ENCODE data around the gene L3MBTL4.
"Not testable (repeated sequence)": the region's sequence is repeated elsewhere in the genome, so short reads cannot be mapped to it uniquely, and the experiment has no call there.

Gene L3MBTL4

DNA sequence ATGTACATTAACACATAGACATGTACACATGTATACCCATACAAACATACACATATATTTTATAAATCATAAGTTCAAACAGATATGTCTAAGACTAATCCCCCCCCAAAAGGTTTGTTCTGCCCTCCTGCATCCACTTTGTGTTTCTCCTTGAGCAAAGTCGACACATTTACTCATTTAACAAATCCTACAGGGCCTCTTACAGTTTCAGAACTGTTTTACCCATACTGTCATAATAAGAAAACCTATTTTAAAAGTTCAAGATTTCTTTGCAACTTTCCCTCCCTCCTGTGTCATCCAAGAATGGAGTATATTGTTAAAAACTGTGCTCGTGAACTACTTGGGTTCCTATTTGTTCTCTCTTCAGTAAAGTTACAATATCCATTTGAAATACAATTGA, 166.7 kb downstream of the L3MBTL4 start:
- no peak for DNase-seq

DNA sequence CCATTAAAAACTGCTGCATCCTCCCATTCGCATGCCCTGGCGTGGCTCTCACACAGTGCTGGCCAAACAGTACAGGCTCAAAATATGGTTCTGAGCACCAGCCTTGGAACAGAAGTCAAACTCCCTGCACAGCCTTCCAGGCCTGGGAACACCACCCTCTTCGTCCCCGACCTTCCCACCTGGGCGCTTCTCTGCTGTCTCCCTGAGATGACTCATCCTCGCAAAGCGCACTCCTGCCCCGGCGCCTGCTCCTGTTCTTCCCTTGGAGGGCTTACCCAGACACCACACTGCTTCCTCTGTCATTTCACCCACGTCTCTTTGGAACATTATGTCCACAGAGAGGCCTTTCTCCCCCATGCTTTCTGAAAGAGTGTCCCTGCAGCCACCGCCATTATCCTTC, 172.7 kb downstream of the L3MBTL4 start:
- DNase-seq: no peak

DNA sequence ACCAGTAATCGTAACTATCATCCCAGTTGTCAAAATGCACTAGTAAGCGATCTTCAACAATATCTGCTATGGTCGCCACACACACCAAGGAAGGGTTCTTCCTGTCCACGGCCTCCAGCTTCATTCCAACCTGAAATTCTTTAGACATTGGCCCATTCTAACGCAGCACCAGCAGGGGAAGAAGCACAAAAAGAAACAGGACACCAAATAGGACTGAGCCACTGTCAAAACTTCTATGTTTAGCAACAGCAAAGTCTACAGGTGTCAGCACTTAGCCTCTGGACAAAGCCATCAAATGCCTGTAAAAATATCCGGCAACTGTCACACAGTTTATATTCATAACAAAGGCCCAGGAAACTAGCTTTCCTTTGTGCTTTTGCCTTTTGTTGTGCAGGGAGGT, 175.0 kb downstream of the L3MBTL4 start:
- no peak for DNase-seq

DNA sequence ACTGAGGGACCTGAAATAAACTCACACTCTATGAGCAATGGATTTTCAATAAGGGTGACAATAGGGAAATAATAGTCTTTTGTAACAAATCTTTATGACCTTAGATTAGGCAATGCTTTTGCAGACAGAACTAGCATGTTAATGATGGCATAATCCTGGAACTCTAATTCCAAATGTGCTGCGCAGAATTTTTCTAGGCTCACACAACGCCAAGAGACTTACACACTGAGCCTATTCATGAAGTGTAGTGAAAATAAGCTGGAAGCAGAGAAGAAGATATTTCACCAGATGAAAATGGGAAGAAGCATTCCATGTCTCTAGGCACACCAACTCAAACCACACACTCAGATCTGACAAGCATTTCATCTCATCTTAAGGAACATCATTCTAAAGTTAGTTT, 178.5 kb downstream of the L3MBTL4 start:
- DNase-seq: no peak

DNA sequence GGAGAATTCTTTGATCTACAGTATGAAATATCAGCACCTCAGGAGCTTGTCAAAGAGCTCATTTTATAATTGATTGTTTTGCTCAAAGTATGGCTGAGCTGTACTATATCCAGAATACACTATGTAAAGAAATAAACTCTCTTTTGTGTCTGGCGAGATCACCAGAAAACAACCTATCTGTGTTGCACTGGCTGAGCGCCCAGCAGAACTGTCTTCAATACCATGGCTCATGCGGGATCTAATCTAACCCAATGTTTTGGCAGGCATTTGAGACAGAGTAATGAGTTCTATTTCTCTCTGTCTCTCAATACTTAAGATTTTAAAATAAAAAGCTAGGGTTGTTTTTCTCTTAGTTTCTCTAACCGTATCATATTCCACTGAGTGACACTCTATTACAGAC, 192.4 kb downstream of the L3MBTL4 start:
- DNase-seq: no peak

DNA sequence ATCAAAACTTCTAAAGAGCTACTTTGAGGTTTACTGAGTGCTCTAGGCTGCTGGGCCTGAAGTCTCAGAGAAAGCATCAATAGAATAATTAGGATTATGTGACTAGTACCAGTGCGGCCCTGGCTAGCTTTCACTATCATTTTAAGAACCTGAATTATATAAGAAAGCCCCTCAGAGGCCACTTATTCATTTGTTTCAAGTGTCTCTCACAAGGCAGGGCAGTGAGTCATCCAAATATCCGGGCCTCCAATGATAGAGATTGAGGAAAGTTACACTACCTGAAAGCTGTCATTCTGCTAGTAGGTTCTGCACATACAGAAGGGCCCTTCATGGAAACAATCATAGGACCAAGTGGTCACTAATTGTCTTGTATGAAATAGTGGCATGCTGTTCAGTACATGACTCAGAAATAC, 193.1 kb downstream of the L3MBTL4 start:
- no peak for DNase-seq

DNA sequence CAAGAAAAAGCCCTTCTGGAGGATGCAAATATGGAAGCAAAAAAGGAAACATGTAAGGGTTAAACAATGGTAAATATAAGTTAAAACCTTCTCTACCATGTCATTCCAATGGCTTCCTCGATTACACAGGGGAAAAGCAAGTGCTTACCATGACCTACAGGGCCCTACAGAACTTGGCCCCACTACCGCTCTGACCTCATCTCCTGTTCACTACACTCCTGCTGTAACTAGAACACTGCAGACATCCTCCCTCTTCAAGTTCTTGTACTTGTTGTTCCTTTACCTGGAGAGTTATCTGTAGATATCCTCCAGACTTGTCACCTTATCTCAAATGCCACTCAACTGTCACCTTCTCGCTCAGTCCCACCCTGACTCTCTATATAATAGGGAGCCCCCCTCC, 194.6 kb downstream of the L3MBTL4 start:
- DNase-seq: no peak

DNA sequence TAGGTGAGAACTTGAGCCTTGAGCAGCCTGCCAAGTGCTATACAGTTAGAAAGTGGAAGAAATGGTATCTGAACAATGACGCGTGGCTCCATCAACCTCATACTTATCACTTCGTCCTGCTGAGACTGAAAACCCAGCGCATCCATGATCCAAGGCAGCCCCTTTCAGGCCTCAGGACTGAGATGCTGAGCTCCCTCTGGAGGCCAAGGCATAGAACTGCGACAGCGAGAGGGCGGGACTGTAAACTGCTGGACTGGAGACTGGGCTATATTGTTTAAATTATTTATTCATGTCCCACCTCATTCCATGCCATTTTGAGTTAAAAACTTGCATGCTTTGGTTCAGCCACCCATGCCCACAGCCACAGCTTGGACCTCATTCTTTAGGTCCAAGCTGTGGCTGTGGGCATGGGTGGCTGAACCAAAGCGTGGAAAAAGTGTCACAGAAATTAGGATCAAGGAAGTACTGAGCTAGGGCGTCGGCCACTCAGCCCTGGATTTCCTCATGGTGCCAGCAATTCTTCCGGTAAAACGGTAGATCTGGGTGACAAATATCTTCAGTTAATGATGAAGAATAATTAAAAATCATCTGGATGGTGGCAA, 195.5 kb downstream of the L3MBTL4 start:
- DNase-seq: peak; percentile 1

DNA sequence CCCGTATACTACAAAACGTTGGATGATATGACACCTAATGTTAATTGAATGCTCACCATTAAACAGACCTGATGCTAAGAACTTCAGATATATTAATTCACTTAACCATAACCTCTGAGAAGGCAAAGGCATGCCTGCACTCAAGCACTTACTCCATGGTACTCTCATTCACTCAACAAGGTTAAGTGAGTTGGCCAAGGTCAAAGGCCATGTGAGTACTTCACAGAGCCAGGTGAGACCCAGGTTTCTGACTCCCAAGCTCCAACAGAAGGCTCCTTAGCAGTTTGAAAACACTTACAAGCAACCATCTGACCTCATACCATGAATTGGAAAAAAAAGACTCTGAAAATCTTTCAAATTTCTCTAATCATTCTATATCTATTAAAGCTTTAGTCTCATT, 198.8 kb downstream of the L3MBTL4 start:
- DNase-seq: no peak

DNA sequence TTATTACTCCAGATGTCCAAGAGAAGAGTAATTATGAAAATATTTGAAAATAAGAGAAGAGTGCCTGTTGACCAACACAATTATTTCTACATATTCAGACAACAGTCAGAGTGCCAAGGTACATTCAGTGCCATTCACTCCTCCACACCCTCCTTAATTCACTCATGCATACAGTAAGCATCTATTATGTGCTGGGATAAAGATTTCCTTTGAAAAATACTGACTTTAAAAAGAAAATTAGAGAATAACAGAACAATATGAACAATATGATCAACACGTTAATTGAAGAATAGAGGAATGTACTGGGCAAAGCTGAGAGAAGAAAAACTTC, 203.6 kb downstream of the L3MBTL4 start:
- no peak for DNase-seq

DNA sequence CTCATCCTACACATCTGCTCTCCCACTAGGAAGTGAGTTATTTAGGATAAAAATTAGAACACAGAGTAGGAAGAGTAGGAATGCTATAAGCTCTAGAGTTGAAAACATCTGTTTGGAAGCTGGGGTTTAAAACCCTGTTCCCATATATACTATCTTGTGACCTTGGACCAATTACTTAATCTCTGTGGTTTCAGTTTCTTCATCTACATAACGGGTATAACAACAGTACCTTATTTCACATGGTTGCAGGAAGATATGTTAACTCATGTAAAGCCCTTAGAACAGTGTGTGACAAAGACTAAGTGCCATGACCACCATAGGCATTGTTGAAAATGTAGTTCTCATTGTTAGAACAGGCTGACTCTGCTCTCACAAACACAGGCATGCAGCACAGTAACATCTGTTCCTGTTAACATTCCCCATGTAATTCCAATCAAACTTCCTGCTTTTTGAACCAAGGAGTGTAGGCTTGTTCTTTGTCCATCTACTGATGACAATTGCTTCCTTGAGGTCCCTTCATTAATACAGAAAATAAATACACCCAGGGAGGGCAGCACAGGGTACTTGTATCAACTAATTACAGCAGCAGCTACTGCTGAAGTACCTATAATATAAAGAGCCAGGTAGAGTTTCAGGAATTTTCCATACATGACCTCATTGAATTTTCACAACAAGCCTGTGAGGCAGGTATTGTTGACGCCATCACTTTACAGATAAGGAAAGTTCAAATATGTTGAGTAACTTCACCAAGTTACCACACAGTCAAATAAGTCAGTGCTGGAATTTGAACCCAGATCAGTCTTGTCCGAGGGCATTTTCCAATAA, 204.2 kb downstream of the L3MBTL4 start:
- no peak for DNase-seq

DNA sequence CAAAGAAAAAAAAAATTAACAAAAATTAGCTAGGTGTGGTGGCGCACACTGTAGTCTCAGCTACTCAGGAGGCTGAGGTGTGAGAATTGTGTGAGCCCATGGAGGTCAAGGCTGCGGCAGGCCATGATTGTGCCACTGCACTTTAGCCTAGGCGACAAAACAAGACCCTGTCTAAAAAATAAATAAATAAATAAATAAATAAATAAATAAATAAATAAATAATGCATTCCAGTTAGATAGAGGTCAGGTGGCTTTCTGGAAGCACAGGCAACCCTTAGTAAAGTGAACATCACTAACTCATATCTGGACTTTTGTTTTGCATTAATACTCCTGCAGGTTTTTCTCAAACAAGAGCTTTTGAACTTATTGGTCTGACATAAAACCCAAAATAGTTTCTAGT, 206.8 kb downstream of the L3MBTL4 start:
- DNase-seq: no peak

DNA sequence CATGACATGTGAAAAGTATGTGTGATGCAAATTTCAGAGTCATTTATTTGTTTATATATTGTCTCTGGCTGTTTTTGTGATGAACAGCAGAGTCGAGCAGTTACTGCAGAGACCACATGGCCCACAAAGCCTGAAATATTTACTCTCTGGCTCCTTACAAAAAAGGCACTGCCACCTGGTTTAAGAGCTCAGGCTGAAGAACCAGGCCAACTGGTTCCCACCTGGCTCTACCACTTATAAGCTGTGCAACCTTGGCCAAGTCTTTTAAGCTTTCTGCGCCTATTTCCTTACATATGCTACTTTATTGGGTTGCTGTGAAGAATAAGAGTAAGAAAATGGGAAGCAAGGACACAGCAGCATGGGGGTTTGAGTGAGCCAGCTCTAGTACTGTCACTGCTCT, 207.6 kb downstream of the L3MBTL4 start:
- DNase-seq: no peak

DNA sequence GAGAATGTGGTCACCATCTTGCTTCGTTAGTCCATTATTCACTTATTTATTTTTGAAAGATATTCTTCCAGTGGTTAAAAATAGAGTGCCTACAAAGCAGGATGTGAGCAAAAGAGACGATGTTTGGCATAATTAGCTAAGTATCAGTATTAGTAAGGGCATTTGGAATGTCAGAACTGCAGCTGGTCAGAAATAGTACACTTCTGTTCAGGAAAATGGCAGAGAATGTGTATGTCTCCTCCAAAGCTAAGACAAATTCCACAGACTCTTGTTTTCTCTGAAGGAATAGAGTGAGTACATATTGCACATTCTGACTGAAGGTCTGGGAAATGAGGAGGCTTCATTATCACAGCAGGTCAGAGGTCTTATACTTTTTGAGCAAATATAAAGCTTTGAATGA, 209.0 kb downstream of the L3MBTL4 start:
- no peak for DNase-seq

DNA sequence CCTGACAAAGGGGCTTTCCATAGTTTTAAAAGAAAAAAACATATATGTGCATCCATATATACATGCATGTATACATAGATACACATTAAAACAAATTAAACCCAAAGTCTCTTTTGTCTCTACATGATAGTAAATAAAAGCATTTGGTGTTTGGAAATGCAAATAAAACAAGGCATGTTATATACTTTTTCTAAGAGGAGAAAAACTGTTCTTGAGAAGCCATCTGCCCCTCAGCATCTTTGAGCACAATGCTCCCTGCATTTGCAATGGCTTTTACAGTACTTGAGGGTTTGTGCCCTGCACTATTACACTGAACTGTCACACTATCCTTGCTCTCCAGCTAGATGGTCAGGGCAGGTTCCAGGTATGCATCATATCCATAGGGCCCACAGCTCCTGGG, 210.2 kb downstream of the L3MBTL4 start:
- no peak for DNase-seq

DNA sequence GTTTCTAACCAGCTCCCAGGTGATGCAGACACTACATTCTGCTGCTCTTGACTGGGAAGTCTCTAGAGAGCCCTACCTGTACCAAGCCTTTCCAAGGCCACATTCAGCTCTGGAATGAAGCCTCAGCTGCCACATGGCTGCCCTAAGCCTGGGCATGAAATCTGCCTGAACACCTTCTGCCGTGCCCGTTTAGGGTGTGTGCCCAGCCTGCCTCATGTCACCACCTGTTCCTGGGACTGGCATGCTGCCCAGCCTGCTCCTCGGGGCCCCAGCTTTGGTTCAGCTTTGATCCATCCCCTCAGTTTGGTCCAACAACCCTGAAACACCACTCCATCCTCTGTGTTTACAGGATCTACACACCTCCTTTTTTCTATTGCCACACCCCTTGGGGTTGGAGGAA, 210.9 kb downstream of the L3MBTL4 start:
- no peak for DNase-seq

DNA sequence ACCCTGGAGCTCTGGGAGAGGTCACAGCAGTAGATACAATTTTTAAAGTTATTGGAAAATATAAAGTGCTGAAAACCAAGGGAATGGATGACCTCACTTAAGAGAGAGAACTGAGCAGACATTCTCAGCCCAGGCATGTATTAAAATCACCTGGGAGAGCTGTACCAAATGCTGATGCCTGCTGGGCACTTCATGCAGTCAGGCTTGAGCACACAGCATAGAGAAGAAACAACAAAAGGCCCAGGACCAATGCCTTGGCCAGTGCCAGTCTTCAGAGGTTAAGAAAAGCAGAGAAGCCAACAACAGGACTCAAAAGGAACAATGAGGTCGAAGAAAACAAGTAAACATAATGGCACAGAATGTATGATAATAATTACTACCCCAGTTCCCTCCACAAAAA, 211.8 kb downstream of the L3MBTL4 start:
- DNase-seq: no peak

DNA sequence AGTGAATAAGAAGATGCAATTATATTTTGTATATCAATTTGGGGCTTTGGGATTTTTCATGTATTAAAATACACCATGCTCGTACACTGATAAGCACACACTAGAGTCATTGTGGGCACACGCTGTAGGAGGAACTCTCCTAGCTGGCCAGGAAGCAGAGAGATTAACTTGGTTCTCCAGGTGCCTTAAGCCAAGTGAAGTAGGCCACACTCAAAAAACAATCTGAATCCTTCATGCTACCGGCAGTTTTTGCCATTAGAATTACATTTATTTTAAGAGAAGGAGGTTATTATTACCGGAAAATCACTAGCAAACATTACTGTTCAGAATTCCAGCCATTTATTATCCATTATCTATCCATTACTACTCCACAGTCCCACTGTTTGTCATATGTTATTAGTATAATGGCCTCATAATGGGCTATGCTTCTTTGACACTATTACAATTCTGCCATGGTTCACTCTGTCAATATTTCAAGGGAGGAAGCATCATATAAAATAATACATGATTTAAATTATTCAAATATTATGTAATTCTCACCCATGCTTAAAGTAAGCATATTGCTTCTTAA, 214.4 kb downstream of the L3MBTL4 start:
- DNase-seq: no peak

DNA sequence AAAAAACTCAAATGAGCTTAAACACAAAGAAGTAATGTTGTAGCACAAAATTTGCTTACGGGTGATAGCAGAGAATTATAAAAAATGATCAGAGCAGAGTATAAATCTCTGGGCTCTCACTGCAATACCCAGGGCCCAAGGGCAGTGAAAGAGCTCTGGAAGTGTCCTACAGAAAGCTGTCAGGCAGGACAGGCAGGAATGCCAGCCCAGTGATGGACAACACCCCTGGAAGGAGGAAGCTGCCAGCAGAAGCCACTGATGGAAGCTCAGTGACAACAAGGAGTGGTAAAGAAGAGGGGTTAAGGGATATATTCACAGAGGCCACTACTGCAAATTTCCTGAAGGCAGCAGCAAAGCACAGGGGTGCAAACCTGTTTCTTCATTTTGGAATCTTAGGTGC, 214.9 kb downstream of the L3MBTL4 start:
- no peak for DNase-seq

DNA sequence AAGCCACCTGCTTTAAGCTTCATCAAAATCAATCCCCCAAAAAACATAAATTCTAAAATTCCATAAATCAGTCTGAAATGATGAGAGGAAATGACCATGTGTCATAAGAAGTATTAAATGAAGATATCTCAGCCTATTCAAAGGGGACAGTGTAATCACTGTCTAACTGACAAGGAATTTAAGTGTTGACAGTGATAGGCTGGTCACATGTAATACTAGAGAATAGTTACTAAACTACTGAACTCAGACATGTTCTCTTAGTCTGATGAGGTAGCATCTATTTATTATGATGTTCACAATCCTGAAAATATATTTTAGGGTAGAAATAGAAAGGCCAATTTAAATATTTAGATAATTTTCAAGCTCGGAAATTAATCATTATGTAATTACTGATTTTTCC, 216.1 kb downstream of the L3MBTL4 start:
- no peak for DNase-seq

DNA sequence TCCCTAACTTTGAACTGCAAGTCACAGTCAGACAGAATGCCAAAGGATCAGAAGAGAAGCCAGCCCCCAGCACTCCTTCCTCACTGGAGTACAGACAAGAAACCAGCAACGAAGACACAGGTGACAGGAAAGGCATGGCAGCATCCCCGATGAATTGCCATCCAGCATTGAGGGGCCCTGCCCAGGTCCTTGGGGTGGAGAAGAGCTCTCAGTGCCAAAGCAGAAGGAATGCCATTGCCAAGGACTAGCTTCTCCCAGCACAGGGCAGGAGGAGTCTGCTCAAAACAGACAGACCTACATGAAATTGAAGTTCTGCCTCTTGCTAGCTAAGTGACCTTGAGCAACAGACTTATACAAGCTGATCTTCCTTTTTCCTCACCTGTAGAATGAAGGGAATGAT, 220.1 kb downstream of the L3MBTL4 start:
- DNase-seq: no peak

DNA sequence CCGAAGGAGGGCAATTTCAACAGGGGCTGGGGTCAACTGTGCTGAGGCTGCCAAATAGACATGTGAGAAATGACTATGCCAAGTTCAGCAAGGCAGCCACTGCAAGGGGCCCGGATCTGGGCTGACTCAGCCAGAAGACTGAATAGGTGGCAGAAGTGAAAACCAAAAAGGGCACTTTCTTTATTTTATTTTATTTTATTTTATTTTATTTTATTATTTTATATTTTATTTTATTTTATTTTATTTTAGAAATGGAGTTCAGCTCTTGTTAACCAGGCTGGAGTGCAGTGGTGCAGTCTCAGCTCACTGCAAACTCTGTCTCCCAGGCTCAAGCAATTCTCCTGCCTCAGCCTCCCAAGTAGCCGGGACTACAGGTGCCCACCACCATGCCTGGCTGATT, 228.9 kb downstream of the L3MBTL4 start:
- DNase-seq: not testable (repeated sequence)

DNA sequence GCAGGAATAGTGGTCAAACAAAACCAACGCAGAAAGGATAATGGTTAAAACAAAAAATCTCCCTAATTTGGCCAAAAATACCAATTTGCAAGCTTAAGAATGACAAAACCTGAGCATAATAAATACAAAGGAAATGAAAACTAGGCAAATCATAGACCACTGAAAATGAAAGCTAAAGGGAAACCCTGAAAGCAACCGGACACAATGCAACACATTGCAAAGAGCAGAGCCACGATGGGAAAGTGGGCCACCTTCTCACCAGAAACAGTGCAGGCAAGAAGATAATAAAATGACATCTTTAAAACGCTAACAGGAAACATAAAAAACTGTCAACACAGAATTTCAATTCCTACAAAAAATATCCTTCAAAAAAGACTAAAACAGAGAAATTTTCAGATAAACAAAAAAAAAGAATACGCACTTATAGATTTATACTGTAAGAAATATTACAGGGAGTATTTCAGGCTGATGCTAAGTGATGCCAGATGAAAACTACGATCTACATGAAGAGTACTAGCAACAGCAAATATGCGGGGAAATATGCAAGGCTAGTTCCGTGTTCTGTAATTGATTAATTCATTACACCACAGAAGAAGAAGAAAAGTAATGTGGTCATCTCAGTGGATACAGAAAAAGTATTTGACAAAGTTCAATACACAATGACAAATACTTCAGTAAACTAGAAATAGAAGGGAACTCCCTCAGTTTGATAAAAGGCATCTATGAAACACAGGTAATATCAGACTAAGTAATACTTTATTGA, 239.5 kb downstream of the L3MBTL4 start:
- DNase-seq: no peak

DNA sequence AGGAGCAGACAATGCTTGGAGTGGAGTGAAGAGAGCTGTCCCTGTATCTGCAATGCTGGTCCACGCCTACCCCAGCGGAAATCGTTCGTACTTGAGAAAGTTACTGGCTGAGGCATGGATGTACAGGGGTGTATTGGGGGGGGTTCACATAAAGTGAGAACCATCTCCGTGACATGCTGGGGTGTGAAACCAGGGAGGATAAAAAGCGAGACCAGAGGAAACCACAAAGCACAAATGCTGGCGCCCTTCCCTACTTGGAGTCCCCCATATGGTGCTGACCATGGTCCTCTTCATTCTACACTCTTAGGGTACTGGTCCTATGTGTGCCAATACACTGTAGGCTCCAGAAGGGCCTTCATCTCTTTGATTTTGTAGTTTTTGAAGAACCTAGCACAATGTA, 244.1 kb downstream of the L3MBTL4 start:
- no peak for DNase-seq
